B cell (primary cell): Measurements from ENCODE around the gene MRPS23. TPM values are rescaled to one million over a fixed set of nuclear protein-coding genes. Genes with fewer than 3 reads are reported as not detected.

Experiments used
- ATAC-seq: fragments of 200-7000 bp; cut with Tn5 transposase; one replicate; pipeline ENCODE4 v1.10.0; 2021; ENCODE audit warnings: low read depth, mild to moderate bottlenecking, moderate number of reproducible peaks, moderate library complexity
- CTCF ChIA-PET: fragments of 350-600 bp; sonication (Branson Sonifier 250); formaldehyde crosslinking; loops from one replicate; lab custom pipeline; 2021; ENCODE audit warnings: antibody characterized with exemption, inconsistent platforms; lab: Charles Lee
- POLR2A ChIA-PET: fragments of 350-600 bp; sonication (Branson Sonifier 250); formaldehyde crosslinking; loops from one replicate; lab custom pipeline; 2021; ENCODE audit warnings: antibody characterized with exemption; lab: Charles Lee
- DNase-seq: peaks from one replicate; pipeline ENCODE4 v3.0.0; 2013
- H2AFZ ChIP-seq: 2 replicates; pipeline ENCODE4 v1.6.1; 2012; ENCODE audit warnings: mild to moderate bottlenecking, low read depth, low read length; ENCODE audit not compliant: insufficient read depth, poor library complexity, severe bottlenecking
- H3K27ac ChIP-seq, 2 donors: 1 replicate in 1 of 2; 2 replicates in 1 of 2; pipeline ENCODE4 v1.5.1; 2012 to 2013; ENCODE audit warnings: low read length in 2 of 2, mild to moderate bottlenecking in 2 of 2, moderate library complexity in 1 of 2
- H3K27me3 ChIP-seq, 4 experiments: fragments of 200-600 bp in 1 of 4; sonication (generic) in 1 of 4; replicated peaks in 1 of 4; 1 replicate in 2 of 4; 2 replicates in 2 of 4; pipeline versions ENCODE4 v1.6.1 to v1.7.0; 2013 to 2016; ENCODE audit warnings: low read length in 3 of 4, mild to moderate bottlenecking in 2 of 4, mixed read lengths in 1 of 4, moderate library complexity in 1 of 4; ENCODE audit not compliant: insufficient read depth in 4 of 4, control insufficient read depth in 3 of 4; ENCODE audit errors: control extremely low read depth in 1 of 4
- H3K36me3 ChIP-seq, 2 experiments: replicated peaks in 1 of 2; 1 replicate in 1 of 2; 2 replicates in 1 of 2; pipeline versions ENCODE4 v1.6.1 to v1.7.1; 2013; ENCODE audit warnings: low read length in 1 of 2; ENCODE audit not compliant: insufficient read depth in 2 of 2, control insufficient read depth in 1 of 2; ENCODE audit errors: control extremely low read depth in 1 of 2, extremely low read depth in 1 of 2
- H3K4me1 ChIP-seq, 2 donors: fragments of 200-600 bp in 1 of 2; sonication (generic) in 1 of 2; 1 replicate in 1 of 2; 2 replicates in 1 of 2; pipeline versions ENCODE4 v1.5.1 to v1.6.1; 2013 to 2017; ENCODE audit warnings: low read length in 2 of 2; ENCODE audit not compliant: control insufficient read depth in 2 of 2, insufficient read depth in 2 of 2
- H3K4me2 ChIP-seq: replicated peaks from 2 replicates; pipeline ENCODE3; 2012; ENCODE audit warnings: mild to moderate bottlenecking, low read depth, low read length; ENCODE audit not compliant: poor library complexity, severe bottlenecking
- H3K4me3 ChIP-seq, 5 experiments: fragments of 200-600 bp in 1 of 5; sonication (generic) in 1 of 5; 1 replicate in 3 of 5; 2 replicates in 2 of 5; pipeline versions ENCODE4 v1.5.1 to v1.7.0; 2011 to 2016; ENCODE audit warnings: low read length in 4 of 5, mild to moderate bottlenecking in 4 of 5, low read depth in 2 of 5, control low read depth in 1 of 5, moderate library complexity in 1 of 5; ENCODE audit not compliant: insufficient read depth in 1 of 5; ENCODE audit errors: control extremely low read depth in 1 of 5, extremely low read depth in 1 of 5
- H3K79me2 ChIP-seq: fragments of 200-600 bp; sonication (generic); one replicate; pipeline ENCODE4 v1.6.0; 2016; ENCODE audit warnings: low read length; ENCODE audit not compliant: control insufficient read depth, insufficient read depth
- H3K9ac ChIP-seq: fragments of 200-600 bp; sonication (generic); 2 replicates; pipeline ENCODE4 v1.6.1; 2017; ENCODE audit warnings: mild to moderate bottlenecking, low read length, moderate library complexity
- H3K9me3 ChIP-seq, 3 donors: one replicate each; pipeline versions ENCODE4 v1.6.1 to v1.7.1; 2013; ENCODE audit warnings: low read length in 2 of 3; ENCODE audit not compliant: control insufficient read depth in 2 of 3, insufficient read depth in 1 of 3; ENCODE audit errors: control extremely low read depth in 1 of 3
- H4K20me1 ChIP-seq: 2 replicates; pipeline ENCODE4 v1.6.0; 2012; ENCODE audit warnings: mild to moderate bottlenecking, low read length; ENCODE audit not compliant: insufficient read depth, control insufficient read depth, poor library complexity, severe bottlenecking
- H3K27ac Mint-ChIP-seq: one replicate; pipeline ENCODE4 v1.8.0; 2021; ENCODE audit warnings: mixed read lengths
- H3K27me3 Mint-ChIP-seq: one replicate; pipeline ENCODE4 v1.8.0; 2021; ENCODE audit warnings: mixed read lengths
- H3K4me1 Mint-ChIP-seq: one replicate; pipeline ENCODE4 v1.8.0; 2021; ENCODE audit warnings: mixed read lengths
- H3K4me3 Mint-ChIP-seq: one replicate; pipeline ENCODE4 v1.8.0; 2021; ENCODE audit warnings: mixed read lengths
- H3K9me3 Mint-ChIP-seq: one replicate; pipeline ENCODE4 v1.8.0; 2022; ENCODE audit warnings: mixed read lengths; ENCODE audit not compliant: insufficient read depth
- CTCF ChIP-seq: fragments of 200-600 bp; IDR thresholded peaks from one replicate; pipeline ENCODE4 v1.8.0; 2022; ENCODE audit warnings: antibody characterized with exemption, mild to moderate bottlenecking
- EZH2 ChIP-seq: IDR thresholded peaks from 2 replicates; pipeline ENCODE4 v1.6.1; 2012; ENCODE audit warnings: borderline replicate concordance, low read depth, mild to moderate bottlenecking, moderate library complexity, low read length; ENCODE audit not compliant: insufficient read depth, poor library complexity, severe bottlenecking
- WGBS: methylation state at CpG from one replicate; pipeline ENCODE4 v1.1.5; 2013; ENCODE audit warnings: missing lambda C conversion rate; ENCODE audit not compliant: insufficient coverage; 5-methylcytosine and 5-hydroxymethylcytosine counted together
- intact Hi-C: fragments of 100-400 bp; cut with micrococcal nuclease; formaldehyde crosslinking; loops from one replicate; pipeline ENCODE4 v1.10.0; 2022
- polyA plus RNA-seq: library from polyadenylated mRNA; depleted of rRNA; stranded (reverse); fragments of >200 nt; gene quantifications from 2 replicates; pipeline ENCODE4 v1.2.3, GENCODE V29; 2012
- total RNA-seq, 2 donors: library from RNA; stranded (reverse); fragments of 120-200 nt in 1 of 2; gene quantifications; 1 replicate in 1 of 2; 2 replicates in 1 of 2; pipeline versions ENCODE4 v1.2.3 to v1.2.4, GENCODE V29; 2013 to 2022

The MRPS23 gene
- total and polyA plus RNA-seq, 2 donors (not counting 1 experiment from before 2014, with no cell fraction given), result 10.3 to 25.4 TPM

- Histone ChIP-seq H3K4me3 (no peak overlapping the region), H4K20me1 (no peaks in the 10 kb centered on the region), H3K79me2 (no peaks in the 10 kb centered on the region), H3K27me3 (no peaks in the 10 kb centered on the region), H3K9me3 (no peaks in the 10 kb centered on the region), H3K27ac (no peak overlapping the region), H3K4me2 (no peak overlapping the region), H3K36me3 (no peaks in the 10 kb centered on the region), H2AFZ (no peak overlapping the region), H3K4me1 (peaks cover 8 to 12% of the 10 kb centered on the region in 2 donors), H3K9ac (no peak overlapping the region)
- WGBS, result 99% methylated on average over 7 of the region's 7 CpGs
- no peak for DNase-seq
- Mint-ChIP-seq H3K4me1 (peaks cover 2% of the 10 kb centered on the region), H3K27me3 (peaks cover 2% of the 10 kb centered on the region), H3K9me3 (no peaks in the 10 kb centered on the region), H3K4me3 (no peak overlapping the region), H3K27ac (no peak overlapping the region)
- ChIA-PET POLR2A (interaction anchor here (0.6 kb wide), 1 partner anchor 189 kb away, joined by 4 read pairs; no protein-coding TSS in a partner anchor), CTCF (interaction anchor here (0.6 to 1.2 kb wide), 2 partner anchors 15 to 588 kb away, joined by 3 read pairs; no protein-coding TSS in a partner anchor)
- TF ChIP-seq CTCF (no peak), EZH2 (no peak)
- no peak for ATAC-seq
- intact Hi-C loops, result no loop called here
Observed at GRCh38 chr17:57830880-57831279, 19.0 kb downstream of the MRPS23 start.

DNA sequence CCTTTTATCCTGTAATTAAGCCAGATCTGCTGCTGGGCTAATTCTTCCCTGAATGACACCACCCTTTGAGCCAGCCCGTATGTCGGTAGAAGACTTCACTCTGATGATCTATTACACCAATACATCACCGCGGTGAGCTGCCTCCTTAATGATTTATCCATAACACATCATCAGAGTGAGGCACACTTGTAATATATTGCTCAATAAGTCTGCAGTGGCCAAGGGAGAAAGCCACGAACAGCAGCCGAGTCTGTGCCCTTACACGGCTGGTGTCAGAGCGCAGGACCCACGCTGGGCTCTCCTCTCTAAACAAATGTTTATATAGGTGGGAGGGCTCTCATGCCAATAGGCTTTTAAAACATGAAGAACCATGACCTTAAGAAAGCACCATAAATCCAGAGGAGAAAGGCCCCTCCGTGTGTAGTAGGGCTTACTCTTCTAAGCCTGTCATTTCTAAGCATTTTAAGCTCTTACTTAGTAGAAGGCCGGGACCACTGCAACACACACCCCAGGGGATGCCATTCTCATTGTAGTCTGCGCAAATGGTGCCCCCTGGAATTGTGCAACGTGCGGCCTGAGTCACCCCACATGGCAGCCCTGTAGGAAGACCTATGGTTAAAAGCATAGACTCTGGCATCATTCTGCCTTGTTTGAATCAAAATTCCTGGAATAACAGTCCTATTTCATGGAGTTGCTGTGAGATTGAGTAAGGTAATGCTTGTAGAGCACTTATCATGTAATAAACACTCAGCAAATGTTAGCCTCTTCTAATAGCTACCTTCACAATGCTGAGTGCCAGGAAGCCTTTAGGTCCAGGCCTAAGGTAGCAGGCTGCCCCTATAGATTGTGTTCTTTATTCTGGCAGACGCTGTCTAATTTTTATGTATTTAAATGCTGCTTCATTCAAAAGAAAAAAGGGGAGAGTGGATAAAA, 26.1 kb downstream of the MRPS23 start:
- no peak for DNase-seq
- no peaks in the 10 kb centered on the region for H3K9me3 ChIP-seq
- peaks cover 9% of the 10 kb centered on the region for H3K27me3 Mint-ChIP-seq
- no peak overlapping the region for H2AFZ ChIP-seq
- H3K4me3 ChIP-seq, result no peak overlapping the region
- ATAC-seq, result no peak
- no peaks in the 10 kb centered on the region for H4K20me1 ChIP-seq
- H3K9ac ChIP-seq, result no peak overlapping the region
- no peaks in the 10 kb centered on the region for H3K79me2 ChIP-seq
- H3K4me1 Mint-ChIP-seq, result no peaks in the 10 kb centered on the region
- no peak overlapping the region for H3K27ac Mint-ChIP-seq
- ChIA-PET CTCF (interaction anchor here (1.9 kb wide), 1 partner anchor 10 kb away, joined by 8 read pairs; no protein-coding TSS in a partner anchor), POLR2A (no interaction called here)
- H3K36me3 ChIP-seq, result no peaks in the 10 kb centered on the region
- no peaks in the 10 kb centered on the region for H3K4me1 ChIP-seq
- H3K4me3 Mint-ChIP-seq, result no peak overlapping the region
- intact Hi-C loops, result no loop called here
- H3K9me3 Mint-ChIP-seq, result no peaks in the 10 kb centered on the region
- no peak overlapping the region for H3K4me2 ChIP-seq
- TF ChIP-seq EZH2, result no peak
- no peak for TF ChIP-seq CTCF
- 96% methylated on average over 8 of the region's 15 CpGs for WGBS
- H3K27ac ChIP-seq, result no peak overlapping the region
- no peaks in the 10 kb centered on the region for H3K27me3 ChIP-seq
